HG02943 (cell line): Measurements from ENCODE around the gene ATP2A3.

Source experiments
- ATAC-seq: cut with Tn5 transposase; IDR thresholded peaks from one replicate; pipeline ENCODE4 v1.9.1; 2021; ENCODE audit warnings: mild to moderate bottlenecking, low read depth, moderate library complexity; ENCODE audit not compliant: unreplicated experiment

Gene ATP2A3

GRCh38 chr17:3964203-3965117 lies at the start of gene ATP2A3:
Gene ATP2A3 (minus strand): TSS chr17:3964437. CDS start chr17:3964291, 146 bp downstream.
- ATAC-seq, result no peak

GRCh38 chr17:4010754-4011153 lies 46.5 kb upstream of the ATP2A3 start:
- ATAC-seq, result no peak

- ATAC-seq, result no peak
These were observed 45.0 kb upstream of the ATP2A3 start for GRCh38 chr17:4009186-4009785.

GRCh38 chr17:4008441-4009185 lies 44.4 kb upstream of the ATP2A3 start:
- no peak for ATAC-seq

- no peak for ATAC-seq
These were observed 43.8 kb upstream of the ATP2A3 start for GRCh38 chr17:4008082-4008435.

GRCh38 chr17:4007346-4008081 lies 43.3 kb upstream of the ATP2A3 start:
- ATAC-seq, result no peak

- no peak for ATAC-seq
These were observed 42.5 kb upstream of the ATP2A3 start for GRCh38 chr17:4006745-4007211.

- no peak for ATAC-seq
These were observed 41.9 kb upstream of the ATP2A3 start for GRCh38 chr17:4006165-4006589.

- ATAC-seq, result no peak
These were observed 41.3 kb upstream of the ATP2A3 start for GRCh38 chr17:4005296-4006164.

GRCh38 chr17:4004517-4005295 lies 40.5 kb upstream of the ATP2A3 start:
- no peak for ATAC-seq

- ATAC-seq, result no peak
These were observed 39.5 kb upstream of the ATP2A3 start for GRCh38 chr17:4003501-4004421.

GRCh38 chr17:4003131-4003500 lies 38.9 kb upstream of the ATP2A3 start:
- no peak for ATAC-seq

GRCh38 chr17:4001048-4001590 lies 36.9 kb upstream of the ATP2A3 start:
- no peak for ATAC-seq

GRCh38 chr17:3998436-3998835 lies 34.2 kb upstream of the ATP2A3 start:
- no peak for ATAC-seq

GRCh38 chr17:3995067-3995466 lies 30.8 kb upstream of the ATP2A3 start:
- ATAC-seq, result no peak

- no peak for ATAC-seq
These were observed 30.0 kb upstream of the ATP2A3 start for GRCh38 chr17:3994221-3994576.

- no peak for ATAC-seq
These were observed 29.4 kb upstream of the ATP2A3 start for GRCh38 chr17:3993493-3994220.
